ENCODE results near the gene PNCK. TPM values are rescaled to one million over a fixed set of nuclear protein-coding genes. Genes with fewer than 3 reads are reported as not detected.
"Not testable (repeated sequence)": the region's sequence is repeated elsewhere in the genome, so short reads cannot be mapped to it uniquely, and the experiment has no call there.

PNCK gene
- total RNA-seq, 4 donors from 2014 or later: 0.83 TPM; not detected in 3

GRCh38 chrX:153700376-153700945 is 26.8 kb upstream of the PNCK start:
- 81 to 92% methylated on average over 9 to 12 of the region's 15 CpGs for WGBS, 2 donors
- Histone ChIP-seq H3K9me3 (no peaks in the 10 kb centered on the region), H3K4me3 (replicated peaks in 1 of 3) (no peak overlapping the region), H3K4me1 (peaks cover 3 to 16% of the 10 kb centered on the region in 2 donors), H3K27ac (no peak overlapping the region), H3K27me3 (no peaks in the 10 kb centered on the region), H3K36me3 (peaks cover 0 to 12% of the 10 kb centered on the region in 2 donors)
- intact Hi-C loops (cut with DNase I): no loop called here
- no peak for DNase-seq
- TF ChIP-seq POLR2A (IDR thresholded peaks at IDR 0.05): no peak
- TF ChIP-seq, protein P1, sequence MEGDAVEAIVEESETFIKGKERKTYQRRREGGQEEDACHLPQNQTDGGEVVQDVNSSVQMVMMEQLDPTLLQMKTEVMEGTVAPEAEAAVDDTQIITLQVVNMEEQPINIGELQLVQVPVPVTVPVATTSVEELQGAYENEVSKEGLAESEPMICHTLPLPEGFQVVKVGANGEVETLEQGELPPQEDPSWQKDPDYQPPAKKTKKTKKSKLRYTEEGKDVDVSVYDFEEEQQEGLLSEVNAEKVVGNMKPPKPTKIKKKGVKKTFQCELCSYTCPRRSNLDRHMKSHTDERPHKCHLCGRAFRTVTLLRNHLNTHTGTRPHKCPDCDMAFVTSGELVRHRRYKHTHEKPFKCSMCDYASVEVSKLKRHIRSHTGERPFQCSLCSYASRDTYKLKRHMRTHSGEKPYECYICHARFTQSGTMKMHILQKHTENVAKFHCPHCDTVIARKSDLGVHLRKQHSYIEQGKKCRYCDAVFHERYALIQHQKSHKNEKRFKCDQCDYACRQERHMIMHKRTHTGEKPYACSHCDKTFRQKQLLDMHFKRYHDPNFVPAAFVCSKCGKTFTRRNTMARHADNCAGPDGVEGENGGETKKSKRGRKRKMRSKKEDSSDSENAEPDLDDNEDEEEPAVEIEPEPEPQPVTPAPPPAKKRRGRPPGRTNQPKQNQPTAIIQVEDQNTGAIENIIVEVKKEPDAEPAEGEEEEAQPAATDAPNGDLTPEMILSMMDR (IDR thresholded peaks at IDR 0.05): no peak

GRCh38 chrX:153699784-153700371 is 26.3 kb upstream of the PNCK start:
- H3K36me3 ChIP-seq: peaks cover 0 to 12% of the 10 kb centered on the region in 2 donors
- DNase-seq; intact Hi-C loops (cut with DNase I); H3K9me3 ChIP-seq; H3K27me3 ChIP-seq; H3K4me3 ChIP-seq (replicated peaks in 1 of 3); H3K27ac ChIP-seq: not testable (repeated sequence)
- no CpG with 5 or more reads among the region's 18 CpGs for WGBS, 2 donors
- H3K4me1 ChIP-seq: peaks cover 3 to 13% of the 10 kb centered on the region in 2 donors

GRCh38 chrX:153699210-153699783 is 25.7 kb upstream of the PNCK start:
- H3K27me3 ChIP-seq; H3K27ac ChIP-seq; H3K4me1 ChIP-seq; intact Hi-C loops (cut with DNase I); H3K4me3 ChIP-seq (replicated peaks in 1 of 3); DNase-seq; H3K9me3 ChIP-seq: not testable (repeated sequence)
- WGBS, 2 donors: 92 to 93% methylated on average over 3 to 12 of the region's 16 CpGs
- H3K36me3 ChIP-seq: peaks cover 0 to 12% of the 10 kb centered on the region in 2 donors

DNA sequence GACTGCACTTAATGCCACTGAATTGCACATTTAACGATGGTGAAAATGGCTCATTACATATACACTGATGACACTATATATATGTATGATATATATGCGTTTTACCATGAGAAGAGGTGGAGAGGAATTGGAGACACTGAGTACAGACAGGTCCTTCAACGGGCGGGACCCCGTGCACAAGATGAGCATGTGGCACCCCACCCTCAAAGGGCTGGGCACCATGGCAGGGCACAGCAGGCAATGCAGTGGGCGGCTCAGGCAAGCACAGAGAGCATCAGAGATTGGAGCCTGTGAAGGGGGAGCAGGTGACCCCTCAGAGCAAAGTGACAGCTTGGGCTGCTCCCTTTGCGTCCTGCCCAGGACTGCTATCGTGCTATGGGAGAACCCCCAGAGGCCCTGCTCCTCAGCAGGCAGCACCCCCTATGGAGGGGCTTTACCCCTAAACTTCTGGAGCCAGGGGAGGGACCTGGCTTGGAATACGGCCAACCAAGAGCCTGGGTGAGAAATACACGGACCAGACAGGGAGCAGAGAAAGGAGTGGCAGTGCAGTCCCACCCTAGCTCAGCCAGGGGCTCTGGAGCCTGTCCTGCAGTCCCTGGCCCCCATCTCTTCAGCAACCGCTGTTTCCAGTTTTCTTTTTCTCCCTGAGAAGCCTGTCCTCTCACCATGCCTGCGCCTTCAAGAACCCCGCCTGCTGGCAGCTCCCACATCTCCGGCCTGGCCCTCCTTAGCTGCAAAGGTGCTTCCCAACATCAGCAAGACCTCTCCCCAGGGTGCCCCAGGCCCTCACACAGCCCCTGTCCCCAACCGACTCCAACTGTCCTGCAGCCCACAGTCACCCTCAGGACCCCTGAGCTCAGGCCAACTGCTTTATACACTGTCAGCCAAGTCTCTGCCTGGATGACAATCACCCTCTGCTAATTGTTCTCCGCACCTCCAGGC is 24.6 kb upstream of the PNCK start:
- no peaks in the 10 kb centered on the region for H3K27me3 ChIP-seq
- DNase-seq: no peak
- H3K9me3 ChIP-seq: no peaks in the 10 kb centered on the region
- TF ChIP-seq, protein P1 (IDR thresholded peaks at IDR 0.05): no peak
- no peak for TF ChIP-seq POLR2A (IDR thresholded peaks at IDR 0.05)
- intact Hi-C loops (cut with DNase I): no loop called here
- WGBS, 2 donors: 89 to 97% methylated on average over 7 to 8 of the region's 16 CpGs
- no peak overlapping the region for H3K4me3 ChIP-seq (replicated peaks in 1 of 3)
- no peak overlapping the region for H3K27ac ChIP-seq
- peaks cover 0 to 12% of the 10 kb centered on the region in 2 donors for H3K36me3 ChIP-seq
- no peaks in the 10 kb centered on the region for H3K4me1 ChIP-seq

DNA sequence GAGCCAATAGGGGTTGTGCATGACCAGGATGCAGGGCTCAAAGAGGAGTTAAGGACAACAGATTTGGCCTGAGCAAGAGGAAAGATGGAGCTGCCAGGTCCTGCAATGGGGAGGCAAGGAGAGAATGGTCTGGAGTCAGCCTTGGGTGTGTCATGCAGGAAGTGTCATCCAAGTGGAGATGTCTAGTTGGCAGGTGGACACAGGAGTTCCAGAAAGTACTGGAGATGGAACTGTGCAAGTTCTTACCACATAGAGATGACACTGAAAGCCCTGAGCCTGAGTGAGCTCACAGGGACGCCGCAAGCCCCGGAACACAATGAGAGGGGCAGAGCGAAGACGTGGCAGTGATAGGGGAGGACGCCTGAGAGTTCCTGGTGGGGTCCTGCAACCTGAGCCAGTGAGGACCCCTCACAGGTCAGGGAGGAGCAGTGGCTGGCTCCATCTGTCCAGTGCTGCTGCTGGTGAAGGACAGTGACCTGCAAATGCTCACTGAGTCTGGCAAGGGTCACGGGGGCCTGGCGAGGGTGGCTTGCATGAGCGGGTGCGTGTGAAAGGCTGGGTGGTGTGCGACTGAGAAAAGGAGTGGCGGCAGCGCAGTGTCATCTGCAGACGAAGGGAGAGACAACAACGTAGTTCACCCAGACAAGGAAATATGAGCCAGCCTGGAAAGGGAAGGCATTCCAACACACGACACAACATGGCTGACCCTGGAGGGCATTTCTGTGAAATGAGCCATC is 23.5 kb upstream of the PNCK start:
- H3K27me3 ChIP-seq; H3K36me3 ChIP-seq; H3K9me3 ChIP-seq; DNase-seq; H3K27ac ChIP-seq; H3K4me3 ChIP-seq (replicated peaks in 1 of 3); intact Hi-C loops (cut with DNase I); H3K4me1 ChIP-seq: not testable (repeated sequence)
- WGBS, 2 donors: 93 to 96% methylated on average over 10 to 16 of the region's 16 CpGs

DNA sequence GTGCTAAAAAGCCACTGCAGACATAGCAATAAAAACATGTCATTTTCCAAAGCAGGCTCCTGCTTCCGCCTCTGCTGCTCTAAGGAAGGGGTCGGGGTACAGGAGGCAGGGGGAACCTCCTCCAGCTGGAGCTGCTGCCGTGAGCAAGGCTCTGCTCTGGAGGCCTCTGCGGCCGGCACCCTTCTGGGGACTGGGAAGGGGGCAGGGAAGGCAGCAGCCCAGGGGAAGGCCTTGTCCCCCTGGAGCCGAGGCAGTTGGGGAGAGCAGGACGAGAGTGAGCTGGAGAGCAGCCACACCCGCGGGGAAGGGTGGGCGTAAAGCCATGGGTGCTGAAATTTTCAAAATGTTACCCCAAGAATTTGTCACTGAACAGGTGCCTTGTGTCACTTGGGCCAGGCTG is 22.9 kb upstream of the PNCK start:
- H3K36me3 ChIP-seq; intact Hi-C loops (cut with DNase I); H3K4me3 ChIP-seq (replicated peaks in 1 of 3); H3K4me1 ChIP-seq; H3K27ac ChIP-seq; DNase-seq; H3K27me3 ChIP-seq; H3K9me3 ChIP-seq: not testable (repeated sequence)
- 82 to 84% methylated on average over 8 to 9 of the region's 10 CpGs for WGBS, 2 donors
